Measurements from ENCODE around the gene IPO9.

IPO9 gene

GRCh38 chr1:201895913-201896807, 67.2 kb downstream of the IPO9 start:
- peaks cover 6% of the 10 kb centered on the region for H3K27me3 ChIP-seq (ENCODE audit: insufficient read depth, low read length, poor library complexity)
- 0 out of 2 replicates have a peak overlapping the region, but pooled peaks have one; percentile 1 for H3K27ac ChIP-seq (ENCODE audit: low read length)
- DNase-seq (peak; percentile 89), ATAC-seq (ENCODE audit: insufficient read depth, low read depth) (peak; percentile 99)
- no peaks in the 10 kb centered on the region for H3K36me3 ChIP-seq (ENCODE audit: insufficient read depth, low read length)
- peaks cover 7% of the 10 kb centered on the region for H3K4me1 ChIP-seq (ENCODE audit: insufficient read depth, low read length)
- H3K9ac ChIP-seq (ENCODE audit: low read depth, low read length): no peak overlapping the region
- no peak for TF ChIP-seq EZH2 (IDR thresholded peaks at IDR 0.05; ENCODE audit: borderline replicate concordance, low read depth, low read length, severe bottlenecking)
- TF ChIP-seq, protein P1, sequence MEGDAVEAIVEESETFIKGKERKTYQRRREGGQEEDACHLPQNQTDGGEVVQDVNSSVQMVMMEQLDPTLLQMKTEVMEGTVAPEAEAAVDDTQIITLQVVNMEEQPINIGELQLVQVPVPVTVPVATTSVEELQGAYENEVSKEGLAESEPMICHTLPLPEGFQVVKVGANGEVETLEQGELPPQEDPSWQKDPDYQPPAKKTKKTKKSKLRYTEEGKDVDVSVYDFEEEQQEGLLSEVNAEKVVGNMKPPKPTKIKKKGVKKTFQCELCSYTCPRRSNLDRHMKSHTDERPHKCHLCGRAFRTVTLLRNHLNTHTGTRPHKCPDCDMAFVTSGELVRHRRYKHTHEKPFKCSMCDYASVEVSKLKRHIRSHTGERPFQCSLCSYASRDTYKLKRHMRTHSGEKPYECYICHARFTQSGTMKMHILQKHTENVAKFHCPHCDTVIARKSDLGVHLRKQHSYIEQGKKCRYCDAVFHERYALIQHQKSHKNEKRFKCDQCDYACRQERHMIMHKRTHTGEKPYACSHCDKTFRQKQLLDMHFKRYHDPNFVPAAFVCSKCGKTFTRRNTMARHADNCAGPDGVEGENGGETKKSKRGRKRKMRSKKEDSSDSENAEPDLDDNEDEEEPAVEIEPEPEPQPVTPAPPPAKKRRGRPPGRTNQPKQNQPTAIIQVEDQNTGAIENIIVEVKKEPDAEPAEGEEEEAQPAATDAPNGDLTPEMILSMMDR (IDR thresholded peaks at IDR 0.05; ENCODE audit: borderline replicate concordance, extremely low read depth, low read length, poor library complexity, severe bottlenecking): peak; percentile 100
- H4K20me1 ChIP-seq (ENCODE audit: insufficient read depth, low read length): peaks cover 3% of the 10 kb centered on the region; the same call in 1 of the 2 replicates
- H2AFZ ChIP-seq (ENCODE audit: low read depth, low read length): peak overlapping the region; percentile 79
- H3K4me2 ChIP-seq (ENCODE audit: insufficient read depth, low read length): peak overlapping the region; percentile 59
- H3K4me3 ChIP-seq (ENCODE audit: low read depth in 1 of 2, low read length in 2 of 2): peak overlapping the region in 1 of 2 experiments; percentile 35; a peak in 2 of 4 replicates
- no peaks in the 10 kb centered on the region for H3K79me2 ChIP-seq (ENCODE audit: insufficient read depth, low read length)
- H3K9me3 ChIP-seq (ENCODE audit: insufficient read depth, low read length, severe bottlenecking): no peaks in the 10 kb centered on the region

DNA sequence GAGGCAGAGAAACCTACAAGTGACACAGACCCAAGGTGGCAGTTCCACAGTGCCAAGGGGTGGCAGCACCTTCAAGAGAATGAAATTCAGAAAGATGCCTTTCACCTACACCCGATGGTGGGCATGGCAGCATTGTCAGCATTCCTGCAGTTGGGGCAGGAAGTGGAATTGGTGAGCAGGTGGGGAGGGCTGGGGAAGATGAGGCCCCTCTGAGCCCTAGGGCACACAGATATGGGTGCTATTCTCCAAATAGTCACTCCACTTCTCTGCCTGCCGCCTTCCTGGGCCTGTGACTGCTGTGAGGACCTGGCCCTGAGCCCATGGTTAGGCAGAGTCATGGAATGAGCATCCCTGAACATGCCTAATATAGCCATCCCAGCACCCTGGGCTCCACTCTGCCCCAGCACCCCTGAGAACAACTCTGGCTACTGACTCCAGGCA, 68.0 kb downstream of the IPO9 start:
- Histone ChIP-seq H3K4me3 (ENCODE audit: low read depth in 1 of 2, low read length in 2 of 2) (no peak overlapping the region), H3K9ac (ENCODE audit: low read depth, low read length) (no peak overlapping the region), H3K9me3 (ENCODE audit: insufficient read depth, low read length, severe bottlenecking) (no peaks in the 10 kb centered on the region), H2AFZ (ENCODE audit: low read depth, low read length) (0 out of 2 replicates have a peak overlapping the region, but pooled peaks have one; percentile 79), H3K27ac (ENCODE audit: low read length) (no peak overlapping the region), H3K79me2 (ENCODE audit: insufficient read depth, low read length) (no peaks in the 10 kb centered on the region), H3K4me2 (ENCODE audit: insufficient read depth, low read length) (no peak overlapping the region), H3K4me1 (ENCODE audit: insufficient read depth, low read length) (peaks cover 7% of the 10 kb centered on the region), H3K27me3 (ENCODE audit: insufficient read depth, low read length, poor library complexity) (peaks cover 6% of the 10 kb centered on the region), H3K36me3 (ENCODE audit: insufficient read depth, low read length) (no peaks in the 10 kb centered on the region), H4K20me1 (ENCODE audit: insufficient read depth, low read length) (peaks cover 3% of the 10 kb centered on the region; the same call in 1 of the 2 replicates)
- ATAC-seq (ENCODE audit: insufficient read depth, low read depth) (no peak), DNase-seq (no peak)
- TF ChIP-seq EZH2 (IDR thresholded peaks at IDR 0.05; ENCODE audit: borderline replicate concordance, low read depth, low read length, severe bottlenecking): no peak
- TF ChIP-seq, protein P1 (IDR thresholded peaks at IDR 0.05; ENCODE audit: borderline replicate concordance, extremely low read depth, low read length, poor library complexity, severe bottlenecking): peak; percentile 38

DNA sequence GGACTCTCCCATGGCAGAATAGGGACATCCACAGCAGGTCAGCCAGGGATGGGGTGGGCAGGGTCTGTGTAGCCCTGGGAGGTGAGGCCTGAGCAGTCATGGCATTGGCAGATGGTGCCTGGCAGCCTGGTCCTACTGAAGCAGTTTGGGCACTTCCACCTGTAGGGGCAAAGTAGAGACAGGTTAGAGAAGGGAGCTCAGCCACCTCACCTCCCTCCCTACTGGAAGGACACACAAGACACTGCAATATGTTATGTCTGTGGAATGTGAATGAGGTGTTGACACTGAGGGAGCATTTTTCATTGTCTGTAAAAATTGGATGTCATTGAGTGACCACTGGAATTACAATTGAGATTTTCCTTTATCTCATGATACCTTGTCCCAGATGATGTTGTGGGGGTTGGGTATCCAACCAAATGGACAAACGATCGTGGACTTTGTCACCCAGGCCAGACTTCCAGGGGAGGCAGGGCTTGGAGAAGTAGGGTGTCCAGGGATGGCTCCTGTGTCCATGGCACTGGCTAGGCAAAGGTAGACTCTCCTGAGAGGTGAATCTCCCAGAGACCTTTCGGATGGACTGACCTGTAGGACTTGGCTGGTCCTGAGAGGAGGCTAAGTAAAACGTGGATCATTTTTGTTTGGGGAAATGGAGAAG, 69.4 kb downstream of the IPO9 start:
- ATAC-seq (ENCODE audit: insufficient read depth, low read depth) (no peak), DNase-seq (no peak)
- Histone ChIP-seq H3K36me3 (ENCODE audit: insufficient read depth, low read length) (no peaks in the 10 kb centered on the region), H3K4me1 (ENCODE audit: insufficient read depth, low read length) (peaks cover 7% of the 10 kb centered on the region), H4K20me1 (ENCODE audit: insufficient read depth, low read length) (0 out of 2 replicates have a peak, but pooled peaks cover 3% of the 10 kb centered on the region), H3K4me3 (ENCODE audit: low read depth in 1 of 2, low read length in 2 of 2) (no peak overlapping the region), H3K9me3 (ENCODE audit: insufficient read depth, low read length, severe bottlenecking) (no peaks in the 10 kb centered on the region), H3K9ac (ENCODE audit: low read depth, low read length) (no peak overlapping the region), H3K27me3 (ENCODE audit: insufficient read depth, low read length, poor library complexity) (peaks cover 2% of the 10 kb centered on the region), H3K79me2 (ENCODE audit: insufficient read depth, low read length) (no peaks in the 10 kb centered on the region), H3K4me2 (ENCODE audit: insufficient read depth, low read length) (no peak overlapping the region), H3K27ac (ENCODE audit: low read length) (no peak overlapping the region), H2AFZ (ENCODE audit: low read depth, low read length) (no peak overlapping the region)
- TF ChIP-seq, protein P1 (IDR thresholded peaks at IDR 0.05; ENCODE audit: borderline replicate concordance, extremely low read depth, low read length, poor library complexity, severe bottlenecking): no peak
- TF ChIP-seq EZH2 (IDR thresholded peaks at IDR 0.05; ENCODE audit: borderline replicate concordance, low read depth, low read length, severe bottlenecking): no peak

All from DND-41 (cell line).